HEK293 (cell line): ENCODE measurements around the gene TRIP10.

ENCODE experiments used
- CTCF ChIA-PET: fragments of 350-600 bp; formaldehyde crosslinking; extraction: SDS; loops from one replicate; lab custom pipeline; 2021; ENCODE audit warnings: antibody characterized with exemption; lab: Yijun Ruan, JAX
- POLR2A ChIA-PET: fragments of 300-600 bp; formaldehyde crosslinking; extraction: SDS; loops from one replicate; lab custom pipeline; 2020; ENCODE audit warnings: antibody characterized with exemption, inconsistent platforms; lab: Yijun Ruan, JAX
- H3K27ac ChIP-seq: fragments of 200-500 bp; sonication (Bioruptor generic); 2 replicates; pipeline ENCODE4 v1.5.1; 2014; ENCODE audit warnings: low read depth, low read length, control low read depth, inconsistent platforms; ENCODE audit errors: extremely low read depth
- H3K36me3 ChIP-seq, 2 experiments: fragments of 200-500 bp in 1 of 2; sonication (Bioruptor generic) in 1 of 2; 1 replicate in 1 of 2; 2 replicates in 1 of 2; pipeline ENCODE4 v1.5.1; 2014 to 2017; ENCODE audit warnings: inconsistent platforms in 2 of 2, low read length in 2 of 2; ENCODE audit not compliant: control insufficient read depth in 2 of 2, insufficient read depth in 1 of 2
- H3K4me1 ChIP-seq: fragments of 200-500 bp; sonication (Bioruptor generic); 2 replicates; pipeline ENCODE4 v1.5.1; 2014; ENCODE audit warnings: mild to moderate bottlenecking, low read length, inconsistent platforms; ENCODE audit not compliant: control insufficient read depth, insufficient read depth
- H3K4me3 ChIP-seq: 2 replicates; pipeline ENCODE4 v1.5.1; 2011; ENCODE audit warnings: low read depth, mild to moderate bottlenecking, control low read depth, low read length, moderate library complexity
- H3K9me3 ChIP-seq: fragments of 200-500 bp; sonication (Bioruptor generic); 2 replicates; pipeline ENCODE4 v1.5.1; 2014; ENCODE audit warnings: low read depth, low read length, inconsistent platforms; ENCODE audit not compliant: control insufficient read depth, insufficient read depth
- FEZF1 ChIP-seq: fragments of 450-650 bp; formaldehyde crosslinking; IDR thresholded peaks from 2 replicates; pipeline ENCODE4 v1.5.1; 2016; ENCODE audit warnings: missing biosample characterization, missing genetic modification characterization
- HOXD13 ChIP-seq: sonication (generic); formaldehyde crosslinking; IDR thresholded peaks from 2 replicates; pipeline ENCODE4 v1.8.0; 2022; ENCODE audit warnings: missing genetic modification reagents, borderline replicate concordance
- KLF1 ChIP-seq: fragments of 450-650 bp; formaldehyde crosslinking; IDR thresholded peaks from 2 replicates; pipeline ENCODE4 v1.5.1; 2016; ENCODE audit warnings: missing biosample characterization, missing genetic modification characterization
- KLF8 ChIP-seq: fragments of 450-650 bp; formaldehyde crosslinking; IDR thresholded peaks from 2 replicates; pipeline ENCODE4 v1.5.1; 2016; ENCODE audit warnings: missing biosample characterization, missing genetic modification characterization
- KLF9 ChIP-seq: fragments of 450-650 bp; formaldehyde crosslinking; IDR thresholded peaks from 2 replicates; pipeline ENCODE4 v1.5.1; 2016; ENCODE audit warnings: missing biosample characterization, missing genetic modification characterization, low read depth
- SP2 ChIP-seq: fragments of 450-650 bp; formaldehyde crosslinking; IDR thresholded peaks from 2 replicates; pipeline ENCODE4 v1.5.1; 2016; ENCODE audit warnings: missing biosample characterization, missing genetic modification characterization
- ZNF211 ChIP-seq: fragments of 450-650 bp; formaldehyde crosslinking; IDR thresholded peaks from 2 replicates; pipeline ENCODE4 v1.5.1; 2016; ENCODE audit warnings: low read depth, missing biosample characterization, missing genetic modification characterization
- ZNF24 ChIP-seq: fragments of 450-650 bp; formaldehyde crosslinking; IDR thresholded peaks from 2 replicates; pipeline ENCODE4 v1.5.1; 2016; ENCODE audit warnings: missing biosample characterization, missing genetic modification characterization
- ZNF302 ChIP-seq: fragments of 450-650 bp; formaldehyde crosslinking; IDR thresholded peaks from 2 replicates; pipeline ENCODE4 v1.5.1; 2016; ENCODE audit warnings: missing biosample characterization, missing genetic modification characterization, low read depth
- ZNF510 ChIP-seq: fragments of 450-650 bp; formaldehyde crosslinking; IDR thresholded peaks from 2 replicates; pipeline ENCODE4 v1.5.1; 2018; ENCODE audit warnings: mild to moderate bottlenecking, missing genetic modification characterization, missing biosample characterization; ENCODE audit not compliant: insufficient replicate concordance
- ZNF549 ChIP-seq: fragments of 450-650 bp; IDR thresholded peaks from 2 replicates; pipeline ENCODE4 v1.5.1; 2018; ENCODE audit warnings: missing biosample characterization, missing genetic modification characterization, mild to moderate bottlenecking, inconsistent platforms, moderate library complexity
- ZNF600 ChIP-seq: fragments of 450-650 bp; formaldehyde crosslinking; IDR thresholded peaks from 2 replicates; pipeline ENCODE4 v1.5.1; 2016; ENCODE audit warnings: missing biosample characterization, missing genetic modification characterization
- ZNF76 ChIP-seq: fragments of 450-650 bp; formaldehyde crosslinking; IDR thresholded peaks from 2 replicates; pipeline ENCODE4; 2016; ENCODE audit warnings: low read depth, missing biosample characterization, missing genetic modification characterization, borderline replicate concordance
- ZNF837 ChIP-seq: fragments of 450-650 bp; formaldehyde crosslinking; IDR thresholded peaks from 2 replicates; pipeline ENCODE4 v1.5.1; 2016; ENCODE audit warnings: missing biosample characterization, missing genetic modification characterization
- ZSCAN23 ChIP-seq: fragments of 450-650 bp; formaldehyde crosslinking; IDR thresholded peaks from 2 replicates; pipeline ENCODE4 v1.5.1; 2016; ENCODE audit warnings: missing biosample characterization, missing genetic modification characterization
- ZXDB ChIP-seq: fragments of 450-650 bp; formaldehyde crosslinking; IDR thresholded peaks from 2 replicates; pipeline ENCODE4 v1.5.1; 2016; ENCODE audit warnings: missing biosample characterization, missing genetic modification characterization
- TF ChIP-seq, protein P1 (sequence below): fragments of 450-650 bp; formaldehyde crosslinking; optimal IDR thresholded peaks from 2 replicates; pipeline ENCODE3; 2016; ENCODE audit warnings: missing biosample characterization, mild to moderate bottlenecking, missing genetic modification characterization
- TF ChIP-seq, protein P2 (sequence below): fragments of 450-650 bp; formaldehyde crosslinking; IDR thresholded peaks from 2 replicates; pipeline ENCODE4 v1.5.1; 2016; ENCODE audit warnings: missing biosample characterization, missing genetic modification characterization
- TF ChIP-seq, protein P3 (sequence below): fragments of 450-650 bp; formaldehyde crosslinking; IDR thresholded peaks from 2 replicates; pipeline ENCODE4 v1.5.1; 2016; ENCODE audit warnings: missing biosample characterization, missing genetic modification characterization

The TRIP10 gene

DNA sequence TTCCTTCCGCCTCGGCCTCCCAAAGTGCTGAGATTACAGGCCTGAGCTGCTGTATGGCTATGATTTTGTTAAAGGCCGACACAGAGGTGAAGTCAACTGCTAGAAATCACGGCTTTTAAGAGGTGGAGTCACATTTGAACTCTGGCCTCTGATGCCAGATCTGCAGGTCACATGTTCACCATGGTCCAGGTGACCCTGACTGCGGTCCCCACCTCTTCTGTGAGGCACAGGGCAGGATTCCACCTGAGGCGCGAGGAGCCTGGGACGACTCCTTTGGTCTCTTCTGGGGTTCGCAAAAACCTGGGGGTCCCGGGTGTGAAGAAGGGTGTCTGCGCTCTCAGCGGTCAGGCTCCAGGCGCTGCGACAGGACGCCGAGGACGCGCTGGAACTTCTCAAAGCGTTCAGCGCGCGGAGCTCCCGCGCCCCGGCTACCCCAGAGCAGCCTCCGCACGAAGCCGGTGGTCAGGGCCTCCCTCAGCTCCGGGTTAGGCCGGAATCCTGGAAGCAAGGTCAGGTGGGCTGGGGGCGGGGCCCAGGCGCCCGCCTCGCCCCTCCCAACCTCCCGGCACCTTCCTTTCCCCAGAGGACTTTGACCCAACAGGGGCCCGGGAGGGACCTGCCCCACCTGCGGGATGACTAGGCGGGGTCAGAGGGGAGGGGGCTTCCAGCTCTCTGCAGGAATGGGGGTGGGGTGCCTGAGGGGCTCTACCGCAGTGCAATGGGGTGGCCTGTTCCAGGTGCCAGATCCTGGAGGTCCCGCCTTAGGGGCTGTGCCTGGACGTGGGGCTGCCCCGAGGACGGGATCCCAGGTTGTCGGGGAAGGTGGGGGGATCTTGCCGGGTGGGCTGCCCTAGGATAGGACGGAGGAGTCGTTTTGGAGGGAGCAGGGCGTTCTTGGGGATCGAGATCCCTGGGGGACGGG, 13.0 kb downstream of the TRIP10 start:
- TF ChIP-seq KLF1 (tag by site-specific recombination): peak; percentile 38
- no peak for TF ChIP-seq ZNF76 (tag by site-specific recombination)
- no peak for TF ChIP-seq HOXD13 (CRISPR knock-in tag)
- no peak for TF ChIP-seq ZNF549 (tag by site-specific recombination)
- TF ChIP-seq ZNF510 (tag by site-specific recombination): no peak
- TF ChIP-seq KLF8 (tag by site-specific recombination): peak; percentile 34; the same call in 1 of the 2 replicates
- TF ChIP-seq, all 188 proteins: peak for 2
- Histone ChIP-seq H3K4me1 (no peaks in the 10 kb centered on the region), H3K4me3 (no peak overlapping the region), H3K27ac (no peak overlapping the region), H3K9me3 (no peaks in the 10 kb centered on the region), H3K36me3 (peaks cover 31 to 53% of the 10 kb centered on the region in 2 experiments)
- CTCF ChIA-PET: no interaction called here
- POLR2A ChIA-PET: no interaction called here

DNA sequence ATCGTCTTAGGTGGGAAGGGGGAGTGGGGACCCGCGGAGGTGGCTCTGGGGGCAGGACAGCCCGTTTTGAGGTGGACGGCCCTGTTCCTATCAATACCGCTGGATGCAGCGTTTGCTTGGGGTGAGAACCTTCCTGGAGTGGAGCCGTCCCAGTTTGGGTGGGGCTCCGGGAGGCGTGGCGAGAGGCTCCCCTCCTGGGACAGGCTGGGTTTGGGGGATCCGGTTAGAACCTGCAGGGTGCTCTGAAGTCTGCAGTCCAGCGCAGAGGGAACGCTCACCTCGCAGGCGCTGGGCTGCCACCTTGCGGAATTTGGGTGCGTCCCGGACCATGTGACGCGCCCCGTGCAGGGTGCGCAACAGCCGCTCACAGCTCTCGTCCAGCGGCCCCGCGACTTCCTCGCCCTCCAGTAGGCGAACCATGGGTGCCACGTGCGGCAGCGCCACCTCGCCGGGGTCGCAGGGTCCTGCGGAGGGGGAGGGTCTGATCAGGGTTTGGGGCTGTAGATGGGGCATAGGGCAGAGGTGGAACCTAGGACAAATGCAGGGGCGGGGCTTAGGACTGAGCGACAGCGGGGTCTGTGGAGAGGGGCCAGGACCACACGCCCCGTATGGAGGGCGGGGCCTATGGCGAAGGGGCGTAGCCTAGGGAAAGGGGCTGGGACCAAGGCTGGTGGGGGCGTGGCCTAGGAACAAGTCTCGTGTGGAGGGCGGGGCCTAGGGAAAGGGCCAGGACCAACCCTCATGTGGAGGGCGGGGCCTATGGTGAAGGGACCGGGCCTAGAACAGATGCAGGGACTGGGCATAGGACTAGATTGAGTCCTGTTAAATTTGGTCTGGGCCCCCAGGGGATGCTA, 13.9 kb downstream of the TRIP10 start:
- H3K4me1 ChIP-seq: no peaks in the 10 kb centered on the region
- peaks cover 22 to 46% of the 10 kb centered on the region in 2 experiments for H3K36me3 ChIP-seq
- no peak overlapping the region for H3K4me3 ChIP-seq
- no peak overlapping the region for H3K27ac ChIP-seq
- CTCF ChIA-PET: no interaction called here
- no peaks in the 10 kb centered on the region for H3K9me3 ChIP-seq
- TF ChIP-seq, protein P1, sequence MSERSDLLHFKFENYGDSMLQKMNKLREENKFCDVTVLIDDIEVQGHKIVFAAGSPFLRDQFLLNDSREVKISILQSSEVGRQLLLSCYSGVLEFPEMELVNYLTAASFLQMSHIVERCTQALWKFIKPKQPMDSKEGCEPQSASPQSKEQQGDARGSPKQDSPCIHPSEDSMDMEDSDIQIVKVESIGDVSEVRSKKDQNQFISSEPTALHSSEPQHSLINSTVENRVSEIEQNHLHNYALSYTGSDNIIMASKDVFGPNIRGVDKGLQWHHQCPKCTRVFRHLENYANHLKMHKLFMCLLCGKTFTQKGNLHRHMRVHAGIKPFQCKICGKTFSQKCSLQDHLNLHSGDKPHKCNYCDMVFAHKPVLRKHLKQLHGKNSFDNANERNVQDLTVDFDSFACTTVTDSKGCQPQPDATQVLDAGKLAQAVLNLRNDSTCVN (tag by site-specific recombination): no peak
- TF ChIP-seq ZNF24 (tag by site-specific recombination) (no peak), ZNF211 (tag by site-specific recombination) (no peak), ZNF302 (no peak), ZNF600 (tag by site-specific recombination) (0 out of 2 replicates have a peak, but pooled peaks have one; percentile 26), SP2 (tag by site-specific recombination) (peak; percentile 55), KLF8 (tag by site-specific recombination) (peak; percentile 75), FEZF1 (tag by site-specific recombination) (no peak), KLF9 (tag by site-specific recombination) (peak; percentile 47; the same call in 1 of the 2 replicates), ZXDB (tag by site-specific recombination) (no peak), ZSCAN23 (no peak), ZNF837 (tag by site-specific recombination) (no peak), KLF1 (tag by site-specific recombination) (peak; percentile 58; the same call in 1 of the 2 replicates)
- TF ChIP-seq, protein P2, sequence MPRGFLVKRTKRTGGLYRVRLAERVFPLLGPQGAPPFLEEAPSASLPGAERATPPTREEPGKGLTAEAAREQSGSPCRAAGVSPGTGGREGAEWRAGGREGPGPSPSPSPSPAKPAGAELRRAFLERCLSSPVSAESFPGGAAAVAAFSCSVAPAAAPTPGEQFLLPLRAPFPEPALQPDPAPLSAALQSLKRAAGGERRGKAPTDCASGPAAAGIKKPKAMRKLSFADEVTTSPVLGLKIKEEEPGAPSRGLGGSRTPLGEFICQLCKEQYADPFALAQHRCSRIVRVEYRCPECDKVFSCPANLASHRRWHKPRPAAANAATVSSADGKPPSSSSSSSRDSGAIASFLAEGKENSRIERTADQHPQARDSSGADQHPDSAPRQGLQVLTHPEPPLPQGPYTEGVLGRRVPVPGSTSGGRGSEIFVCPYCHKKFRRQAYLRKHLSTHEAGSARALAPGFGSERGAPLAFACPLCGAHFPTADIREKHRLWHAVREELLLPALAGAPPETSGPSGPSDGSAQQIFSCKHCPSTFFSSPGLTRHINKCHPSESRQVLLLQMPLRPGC: no peak
- TF ChIP-seq, protein P3, sequence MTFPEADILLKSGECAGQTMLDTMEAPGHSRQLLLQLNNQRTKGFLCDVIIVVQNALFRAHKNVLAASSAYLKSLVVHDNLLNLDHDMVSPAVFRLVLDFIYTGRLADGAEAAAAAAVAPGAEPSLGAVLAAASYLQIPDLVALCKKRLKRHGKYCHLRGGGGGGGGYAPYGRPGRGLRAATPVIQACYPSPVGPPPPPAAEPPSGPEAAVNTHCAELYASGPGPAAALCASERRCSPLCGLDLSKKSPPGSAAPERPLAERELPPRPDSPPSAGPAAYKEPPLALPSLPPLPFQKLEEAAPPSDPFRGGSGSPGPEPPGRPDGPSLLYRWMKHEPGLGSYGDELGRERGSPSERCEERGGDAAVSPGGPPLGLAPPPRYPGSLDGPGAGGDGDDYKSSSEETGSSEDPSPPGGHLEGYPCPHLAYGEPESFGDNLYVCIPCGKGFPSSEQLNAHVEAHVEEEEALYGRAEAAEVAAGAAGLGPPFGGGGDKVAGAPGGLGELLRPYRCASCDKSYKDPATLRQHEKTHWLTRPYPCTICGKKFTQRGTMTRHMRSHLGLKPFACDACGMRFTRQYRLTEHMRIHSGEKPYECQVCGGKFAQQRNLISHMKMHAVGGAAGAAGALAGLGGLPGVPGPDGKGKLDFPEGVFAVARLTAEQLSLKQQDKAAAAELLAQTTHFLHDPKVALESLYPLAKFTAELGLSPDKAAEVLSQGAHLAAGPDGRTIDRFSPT (tag by site-specific recombination): 0 out of 2 replicates have a peak, but pooled peaks have one; percentile 29
- POLR2A ChIA-PET: no interaction called here
